Upper lobe of left lung (tissue), 6 donors: ENCODE results near the gene DDIAS. TPM values are rescaled to one million over a fixed set of nuclear protein-coding genes. Genes with fewer than 3 reads are reported as not detected.
"Not testable (repeated sequence)": the region's sequence is repeated elsewhere in the genome, so short reads cannot be mapped to it uniquely, and the experiment has no call there.

Source experiments
- ATAC-seq, 2 donors: fragments of 200-7000 bp; cut with Tn5 transposase; one replicate each; pipeline ENCODE4 v1.9.1; 2022; ENCODE audit warnings: mild to moderate bottlenecking in 2 of 2, moderate library complexity in 2 of 2; ENCODE audit not compliant: low FRiP score in 2 of 2
- DNase-seq, 2 donors: peaks; one replicate each; pipeline ENCODE4 v3.0.0-alpha.2; 2019 to 2020
- H3K27ac ChIP-seq, 4 donors: fragments of 200-600 bp; sonication (generic); one replicate each; pipeline ENCODE4 v1.5.1; 2016 to 2019
- H3K27me3 ChIP-seq, 4 donors: fragments of 200-600 bp; sonication (generic); one replicate each; pipeline ENCODE4 v1.5.1; 2017 to 2019
- H3K36me3 ChIP-seq, 4 donors: fragments of 200-600 bp; sonication (generic); one replicate each; pipeline ENCODE4 v1.5.1; 2016 to 2019
- H3K4me1 ChIP-seq, 4 donors: fragments of 200-600 bp; sonication (generic); one replicate each; pipeline ENCODE4 v1.5.1; 2018 to 2019
- H3K4me3 ChIP-seq, 4 donors: fragments of 200-600 bp; sonication (generic); one replicate each; pipeline ENCODE4 v1.5.1; 2017 to 2019; ENCODE audit warnings: mild to moderate bottlenecking in 2 of 4, moderate library complexity in 1 of 4
- H3K9me3 ChIP-seq, 4 donors: fragments of 200-600 bp; sonication (generic); one replicate each; pipeline ENCODE4 v1.5.1; 2018 to 2019
- CTCF ChIP-seq, 6 experiments: fragments of 450-650 bp in 4 of 6; fragments of 200-600 bp in 2 of 6; sonication (generic) in 2 of 6; IDR thresholded peaks; one replicate each; pipeline ENCODE4 v1.5.1; 2016 to 2019; ENCODE audit warnings: antibody characterized with exemption in 6 of 6
- EP300 ChIP-seq, 4 donors: sonication (generic); formaldehyde crosslinking; IDR thresholded peaks; one replicate each; pipeline ENCODE4 v1.5.1; 2017; ENCODE audit warnings: antibody characterized with exemption in 4 of 4, control low read depth in 2 of 4
- POLR2A ChIP-seq, 4 donors: fragments of 450-650 bp; IDR thresholded peaks; one replicate each; pipeline ENCODE4 v1.5.1; 2016 to 2017; ENCODE audit warnings: antibody characterized with exemption in 4 of 4, mild to moderate bottlenecking in 2 of 4
- POLR2AphosphoS5 ChIP-seq, 2 donors: sonication (generic); formaldehyde crosslinking; IDR thresholded peaks; one replicate each; pipeline ENCODE4 v1.5.1; 2017; ENCODE audit warnings: antibody characterized with exemption in 2 of 2
- WGBS, 2 donors: methylation state at CpG; one replicate each; pipeline ENCODE4 v1.1.5; 2017 to 2018; 5-methylcytosine and 5-hydroxymethylcytosine counted together
- total RNA-seq, 6 donors: library from RNA; depleted of rRNA in 4 of 6; stranded (reverse); fragments of >200 nt in 4 of 6; gene quantifications; one replicate each; pipeline versions ENCODE4 v1.1.0 to v1.2.1, GENCODE V29; 2016 to 2021
- donor health status: DM: no; HTN: no; CAD: no; lungs with moderate emphysema.
- donor health status: DM: no; HTN: yes; CAD: no; lungs with severe emphysema.

DDIAS gene
- total RNA-seq, 6 donors from 2014 or later: 1.3 to 5.6 (median 3.2) TPM; not detected in 2

GRCh38 chr11:82909015-82909640 is 7.6 kb downstream of the DDIAS start:
- DNase-seq (no peak), ATAC-seq (no peak)
- Histone ChIP-seq H3K27ac (no peak overlapping the region), H3K4me1 (peaks cover 0 to 8% (median 3%) of the 10 kb centered on the region in 4 donors), H3K9me3 (no peaks in the 10 kb centered on the region), H3K27me3 (no peaks in the 10 kb centered on the region), H3K36me3 (no peaks in the 10 kb centered on the region), H3K4me3 (no peak overlapping the region)
- TF ChIP-seq POLR2A (IDR thresholded peaks at IDR 0.05): no peak
- no peak for TF ChIP-seq CTCF (IDR thresholded peaks at IDR 0.05)
- no peak for TF ChIP-seq POLR2AphosphoS5 (IDR thresholded peaks at IDR 0.05)
- no peak for TF ChIP-seq EP300 (IDR thresholded peaks at IDR 0.05)
- WGBS, 2 donors: 89 to 90% methylated on average over 7 of the region's 7 CpGs

GRCh38 chr11:82919786-82920185 is 18.2 kb downstream of the DDIAS start:
- WGBS, 2 donors: 97 to 99% methylated on average over 10 of the region's 10 CpGs
- peak overlapping the region in 2 of 4 donors; percentile 18 to 35 for H3K27ac ChIP-seq

GRCh38 chr11:82920227-82920626 is 18.7 kb downstream of the DDIAS start:
- peak overlapping the region in 1 of 4 donors; percentile 35 for H3K27ac ChIP-seq
- not testable (repeated sequence) for H3K9me3 ChIP-seq, H3K4me1 ChIP-seq, H3K4me3 ChIP-seq, DNase-seq, H3K36me3 ChIP-seq, ATAC-seq, H3K27me3 ChIP-seq
- 43 to 49% methylated on average over 3 of the region's 3 CpGs for WGBS, 2 donors

More at GRCh38 chr11:82919786-82920185, 18.2 kb downstream of the DDIAS start:
- H3K4me1 ChIP-seq, DNase-seq, H3K4me3 ChIP-seq, H3K27me3 ChIP-seq, H3K9me3 ChIP-seq, ATAC-seq, H3K36me3 ChIP-seq: not testable (repeated sequence)

- not testable (repeated sequence) for H3K4me1 ChIP-seq, ATAC-seq, DNase-seq, H3K4me3 ChIP-seq, H3K36me3 ChIP-seq, H3K27ac ChIP-seq, H3K9me3 ChIP-seq, H3K27me3 ChIP-seq
- 58 to 59% methylated on average over 8 of the region's 8 CpGs for WGBS, 2 donors
These were observed 21.0 kb downstream of the DDIAS start for GRCh38 chr11:82922396-82923173.

- H3K27ac ChIP-seq: no peak overlapping the region
- ATAC-seq (no peak), DNase-seq (no peak)
- H3K4me3 ChIP-seq: no peak overlapping the region
- 92 to 99% methylated on average over 5 of the region's 5 CpGs for WGBS, 2 donors
- H3K36me3 ChIP-seq: no peaks in the 10 kb centered on the region
- no peaks in the 10 kb centered on the region for H3K9me3 ChIP-seq
- H3K4me1 ChIP-seq: peaks cover 0 to 6% (median 0%) of the 10 kb centered on the region in 4 donors
- TF ChIP-seq CTCF (IDR thresholded peaks at IDR 0.05) (no peak), EP300 (IDR thresholded peaks at IDR 0.05) (no peak), POLR2AphosphoS5 (IDR thresholded peaks at IDR 0.05) (no peak), POLR2A (IDR thresholded peaks at IDR 0.05) (no peak)
- no peaks in the 10 kb centered on the region for H3K27me3 ChIP-seq
These were observed 23.1 kb downstream of the DDIAS start for GRCh38 chr11:82924522-82925224.

- Histone ChIP-seq H3K4me3 (no peak overlapping the region), H3K36me3 (no peaks in the 10 kb centered on the region), H3K27ac (no peak overlapping the region), H3K4me1 (peaks cover 0 to 6% (median 0%) of the 10 kb centered on the region in 4 donors), H3K27me3 (no peaks in the 10 kb centered on the region), H3K9me3 (no peaks in the 10 kb centered on the region)
- ATAC-seq: peak in 1 of 2 donors; percentile 78
- DNase-seq: no peak
- TF ChIP-seq CTCF (IDR thresholded peaks at IDR 0.05): peak; percentile 54 to 76 (median 70)
- no peak for TF ChIP-seq POLR2AphosphoS5 (IDR thresholded peaks at IDR 0.05)
These were observed 25.8 kb downstream of the DDIAS start for GRCh38 chr11:82927264-82927880.
